OCI-M2 (cell line): ENCODE data around the gene OR9A2.

Experiments
- DNase-seq: peaks from one replicate; lab custom pipeline; 2025; ENCODE audit not compliant: unreplicated experiment; lab: John Stamatoyannopoulos, UW

The OR9A2 gene, protein sequence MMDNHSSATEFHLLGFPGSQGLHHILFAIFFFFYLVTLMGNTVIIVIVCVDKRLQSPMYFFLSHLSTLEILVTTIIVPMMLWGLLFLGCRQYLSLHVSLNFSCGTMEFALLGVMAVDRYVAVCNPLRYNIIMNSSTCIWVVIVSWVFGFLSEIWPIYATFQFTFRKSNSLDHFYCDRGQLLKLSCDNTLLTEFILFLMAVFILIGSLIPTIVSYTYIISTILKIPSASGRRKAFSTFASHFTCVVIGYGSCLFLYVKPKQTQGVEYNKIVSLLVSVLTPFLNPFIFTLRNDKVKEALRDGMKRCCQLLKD

GRCh38 chr7:143027032-143027431 is at the start of gene OR9A2:
Gene OR9A2 (minus strand): TSS chr7:143027132. CDS start chr7:143027132, 0 bp downstream.
- no peak for DNase-seq

- DNase-seq, result no peak
Observed at GRCh38 chr7:143074141-143074540, 47.2 kb upstream of the OR9A2 start.

- DNase-seq, result no peak
Observed at GRCh38 chr7:143073556-143073955, 46.6 kb upstream of the OR9A2 start.

GRCh38 chr7:143069912-143070500 is 43.1 kb upstream of the OR9A2 start:
- DNase-seq, result no peak

- DNase-seq, result no peak
Observed at GRCh38 chr7:143068446-143068845, 41.5 kb upstream of the OR9A2 start.

- DNase-seq, result no peak
Observed at GRCh38 chr7:143063741-143064140, 36.8 kb upstream of the OR9A2 start.

DNA sequence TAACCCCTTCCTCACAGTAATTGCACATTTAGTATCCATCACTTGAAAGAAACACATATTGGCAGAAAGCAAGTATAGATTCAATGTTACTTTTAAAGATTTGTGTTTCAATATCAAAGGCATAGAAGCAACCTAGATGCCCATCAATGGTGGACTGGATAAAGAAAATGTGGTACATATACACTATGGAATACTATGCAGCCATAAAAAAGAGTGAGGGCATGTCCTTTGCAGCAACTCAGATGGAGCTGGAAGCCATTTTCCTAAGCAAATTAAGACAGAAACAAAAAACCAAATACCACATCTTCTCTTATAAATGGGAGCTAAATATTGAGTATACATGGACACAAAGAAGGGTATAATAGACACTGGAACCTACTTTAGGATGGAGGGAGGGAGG is 28.8 kb upstream of the OR9A2 start:
- DNase-seq, result no peak

- no peak for DNase-seq
Observed at GRCh38 chr7:143054621-143055020, 27.7 kb upstream of the OR9A2 start.

- no peak for DNase-seq
Observed at GRCh38 chr7:143052041-143052440, 25.1 kb upstream of the OR9A2 start, which contains the start of gene OR6V1. Gene OR6V1 (plus strand): TSS chr7:143052341. CDS start chr7:143052341, 0 bp downstream.

GRCh38 chr7:143050931-143051330 is 24.0 kb upstream of the OR9A2 start:
- DNase-seq, result no peak

- no peak for DNase-seq
Observed at GRCh38 chr7:143049362-143049761, 22.4 kb upstream of the OR9A2 start.

DNA sequence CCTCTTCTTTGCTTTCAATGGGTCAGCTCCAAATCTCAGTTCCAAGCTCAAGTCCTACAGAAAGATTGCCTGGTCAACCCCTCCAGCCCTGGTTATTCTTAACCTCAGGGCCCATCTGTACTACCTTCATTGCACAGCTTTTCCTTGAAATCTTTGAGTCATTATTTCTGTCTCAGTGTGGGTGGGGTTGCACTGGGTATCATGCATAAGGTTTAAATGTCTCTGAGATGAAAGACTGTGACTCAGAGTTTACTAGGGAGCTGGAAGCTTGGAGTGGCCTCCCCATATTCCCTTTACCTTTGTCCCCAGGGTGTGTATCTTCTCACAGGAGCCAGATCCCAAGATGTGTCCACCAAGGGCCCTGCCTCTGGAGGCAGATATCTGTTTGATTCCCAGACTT is 21.9 kb upstream of the OR9A2 start:
- no peak for DNase-seq

- no peak for DNase-seq
Observed at GRCh38 chr7:143047326-143047725, 20.4 kb upstream of the OR9A2 start.

- DNase-seq, result no peak
Observed at GRCh38 chr7:143046426-143046851, 19.5 kb upstream of the OR9A2 start.

DNA sequence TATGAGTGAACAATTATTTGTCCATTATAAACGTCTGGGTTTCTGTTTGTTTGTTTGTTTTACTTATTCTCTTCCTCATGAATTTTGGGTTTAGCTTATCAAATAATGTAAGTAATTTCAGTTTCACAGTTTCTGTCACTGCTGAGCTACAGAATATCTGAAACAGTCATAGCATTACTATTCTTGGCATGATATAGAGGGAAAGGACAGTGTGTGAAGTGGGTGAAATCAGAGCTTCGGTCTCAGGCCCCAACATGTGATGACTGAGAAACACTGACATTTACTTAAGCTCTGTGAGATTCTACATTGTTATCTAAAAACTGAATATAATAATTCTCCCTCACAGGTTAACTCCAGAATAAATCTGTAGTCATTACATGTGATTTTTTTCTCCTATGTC is 16.5 kb upstream of the OR9A2 start:
- no peak for DNase-seq

DNA sequence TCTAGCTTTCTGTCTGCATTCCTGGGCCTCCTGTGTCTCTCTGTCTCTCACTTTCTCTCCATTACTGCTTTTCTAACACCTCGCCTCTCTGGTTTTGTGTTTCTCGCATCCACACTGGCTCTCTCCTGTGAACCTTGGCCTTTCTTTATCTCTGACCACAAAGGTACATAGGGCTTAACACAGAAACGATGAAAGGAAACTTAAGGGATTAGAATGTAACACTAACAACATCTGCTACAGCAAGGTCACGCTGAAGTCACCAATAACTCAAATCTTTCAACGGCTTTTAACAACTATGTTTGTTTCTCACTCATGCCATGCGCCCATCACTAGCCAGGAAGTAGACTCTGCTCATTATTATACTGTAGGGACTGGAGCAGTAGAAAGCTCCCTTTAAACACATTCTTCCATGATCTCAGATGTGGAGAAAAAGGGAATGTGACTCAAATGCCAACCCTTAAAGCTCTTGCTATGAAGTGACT is 15.9 kb upstream of the OR9A2 start:
- DNase-seq, result no peak

- no peak for DNase-seq
Observed at GRCh38 chr7:143042159-143042789, 15.3 kb upstream of the OR9A2 start.

- no peak for DNase-seq
Observed at GRCh38 chr7:143041346-143041745, 14.4 kb upstream of the OR9A2 start.

DNA sequence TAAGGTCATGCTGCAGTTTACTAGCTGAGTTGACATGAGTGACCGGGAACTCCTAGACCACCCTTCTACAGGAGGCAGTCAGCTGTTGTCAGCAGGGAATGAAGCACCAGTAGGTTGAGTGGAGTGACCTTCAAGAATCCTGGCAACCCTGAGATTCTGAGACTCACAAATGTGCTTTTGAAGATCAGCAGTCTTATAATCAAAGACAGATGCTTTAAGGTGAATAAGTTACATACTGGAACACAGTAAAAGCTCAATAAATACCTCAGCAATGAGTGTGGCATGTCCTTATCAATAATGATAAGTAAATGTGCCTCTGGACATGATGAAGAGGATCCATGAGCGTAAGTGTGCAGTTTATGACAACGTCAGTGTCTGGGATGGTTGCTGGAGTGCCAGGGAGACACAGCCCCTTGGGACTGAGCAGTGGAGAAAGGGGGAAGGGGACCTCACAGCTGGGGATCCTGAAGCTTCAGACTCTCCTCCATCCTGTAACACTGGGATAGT is 13.3 kb upstream of the OR9A2 start:
- no peak for DNase-seq

- DNase-seq, result no peak
Observed at GRCh38 chr7:143038635-143039034, 11.7 kb upstream of the OR9A2 start.

DNA sequence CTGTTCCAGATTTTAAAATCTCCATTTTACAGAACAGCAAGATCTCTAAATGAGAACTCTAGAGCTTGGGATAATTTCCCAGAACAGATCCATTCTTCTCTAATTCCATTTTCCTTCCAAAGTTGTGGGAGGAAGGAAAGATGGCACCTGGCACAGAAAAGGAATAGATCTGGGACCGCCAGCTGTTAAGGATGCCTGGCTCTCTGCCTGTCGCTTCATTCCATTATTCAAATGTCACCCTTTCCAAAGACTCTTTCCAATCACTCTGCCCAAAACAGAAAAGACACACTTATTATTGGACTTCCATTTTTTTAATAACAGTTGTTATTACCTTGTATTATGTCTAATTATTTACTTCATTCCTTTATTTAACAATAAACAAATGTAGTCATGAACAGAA is 751 bp upstream of the OR9A2 start:
- no peak for DNase-seq

DNA sequence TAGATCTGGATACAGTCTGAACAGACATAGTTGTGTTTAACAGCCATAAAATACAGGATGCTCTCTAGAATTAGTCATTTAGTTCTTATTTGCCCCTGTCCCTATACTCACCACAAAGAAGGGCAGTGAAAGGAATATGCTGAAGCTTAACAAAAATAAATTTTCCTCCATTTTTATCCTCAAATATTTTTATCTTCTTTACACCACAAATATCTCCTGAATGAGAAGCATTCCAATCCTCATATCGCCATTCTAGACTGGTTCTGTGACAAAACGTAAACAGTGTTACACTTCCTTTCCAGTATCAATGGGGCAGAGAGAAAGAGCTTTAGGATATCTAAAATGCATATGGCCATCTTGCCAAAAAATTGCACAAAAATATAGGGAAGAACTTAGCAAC is 1.6 kb downstream of the OR9A2 start:
- no peak for DNase-seq
